H1 (cell line): ENCODE measurements around the gene ATP8B3. TPM values are rescaled to one million over a fixed set of nuclear protein-coding genes. Genes with fewer than 3 reads are reported as not detected.

Experiments used
- CTCF ChIA-PET: fragments of 300-600 bp; sonication (Branson Sonifier 250); formaldehyde crosslinking; loops from one replicate; lab custom pipeline; 2021; ENCODE audit not compliant: partially characterized antibody; lab: Charles Lee
- POLR2A ChIA-PET: fragments of 300-600 bp; sonication (Branson Sonifier 250); formaldehyde crosslinking; loops from one replicate; lab custom pipeline; 2021; ENCODE audit warnings: inconsistent platforms; ENCODE audit not compliant: partially characterized antibody; lab: Charles Lee
- DNase-seq, 2 experiments: peaks; one replicate each; pipeline versions ENCODE4 v3.0.0 to v3.0.0-alpha.2; 2010 to 2022; ENCODE audit warnings: low spot score in 2 of 2, low read depth in 1 of 2, mixed read lengths in 1 of 2
- FAIRE-seq: peaks from 2 replicates; lab custom pipeline; 2011; peaks lifted over from hg19 to GRCh38; lab: Jason Lieb, UNC
- H2AFZ ChIP-seq: 2 replicates; pipeline ENCODE4 v1.8.1; 2012; ENCODE audit warnings: low read length, inconsistent platforms
- H2AK5ac ChIP-seq: 2 replicates; pipeline ENCODE4 v1.6.1; 2013; ENCODE audit warnings: low read depth, low read length
- H2BK120ac ChIP-seq: replicated peaks from 2 replicates; pipeline ENCODE3; 2013; ENCODE audit warnings: low read depth, low read length, inconsistent platforms
- H2BK12ac ChIP-seq: 2 replicates; pipeline ENCODE4 v1.6.1; 2013; ENCODE audit warnings: low read depth, low read length
- H2BK15ac ChIP-seq: 2 replicates; pipeline ENCODE4 v1.6.1; 2013; ENCODE audit warnings: low read length
- H2BK20ac ChIP-seq: 2 replicates; pipeline ENCODE4 v1.6.1; 2013; ENCODE audit warnings: low read length
- H2BK5ac ChIP-seq: 2 replicates; pipeline ENCODE4 v1.6.1; 2013; ENCODE audit warnings: low read depth, low read length
- H3K14ac ChIP-seq: 2 replicates; pipeline ENCODE4 v1.6.1; 2013; ENCODE audit warnings: inconsistent platforms; ENCODE audit not compliant: insufficient read length
- H3K18ac ChIP-seq: 2 replicates; pipeline ENCODE4 v1.6.1; 2013; ENCODE audit warnings: low read length; ENCODE audit errors: extremely low read depth
- H3K23ac ChIP-seq: 2 replicates; pipeline ENCODE4 v1.6.1; 2013; ENCODE audit warnings: inconsistent platforms; ENCODE audit not compliant: insufficient read length
- H3K23me2 ChIP-seq: 2 replicates; pipeline ENCODE4 v1.6.1; 2013; ENCODE audit warnings: low read depth, low read length
- H3K27ac ChIP-seq: 2 replicates; pipeline ENCODE4 v1.6.1; 2011; ENCODE audit warnings: low read depth, low read length, inconsistent platforms
- H3K27me3 ChIP-seq, 4 experiments: replicated peaks in 1 of 4; 1 replicate in 1 of 4; 2 replicates in 3 of 4; pipeline versions ENCODE4 v1.6.1 to v1.8.1; 2011 to 2013; ENCODE audit warnings: low read length in 3 of 4, mild to moderate bottlenecking in 3 of 4, inconsistent platforms in 2 of 4, mixed read lengths in 2 of 4, moderate library complexity in 1 of 4; ENCODE audit not compliant: control insufficient read depth in 3 of 4, insufficient read depth in 3 of 4; ENCODE audit errors: extremely low read depth in 1 of 4
- H3K36me3 ChIP-seq, 4 experiments: 2 replicates each; pipeline versions ENCODE4 v1.6.1 to v1.8.1; 2011 to 2013; ENCODE audit warnings: mild to moderate bottlenecking in 4 of 4, low read length in 3 of 4, moderate library complexity in 2 of 4, control low read depth in 1 of 4, inconsistent platforms in 1 of 4; ENCODE audit not compliant: insufficient read depth in 4 of 4, control insufficient read depth in 2 of 4
- H3K4ac ChIP-seq: replicated peaks from 2 replicates; pipeline ENCODE3; 2013; ENCODE audit warnings: low read length, low read depth, mixed read lengths, inconsistent platforms; ENCODE audit not compliant: insufficient read length
- H3K4me1 ChIP-seq, 4 experiments: replicated peaks in 1 of 4; 1 replicate in 1 of 4; 2 replicates in 3 of 4; pipeline versions ENCODE4 v1.6.1 to v1.8.1; 2011 to 2013; ENCODE audit warnings: low read length in 3 of 4, inconsistent platforms in 2 of 4, mixed read lengths in 1 of 4; ENCODE audit not compliant: insufficient read depth in 4 of 4, control insufficient read depth in 3 of 4
- H3K4me2 ChIP-seq, 2 experiments: 2 replicates each; pipeline versions ENCODE4 v1.6.1 to v1.8.1; 2011 to 2013; ENCODE audit warnings: low read depth in 2 of 2, low read length in 2 of 2, control low read depth in 1 of 2, inconsistent platforms in 1 of 2, mild to moderate bottlenecking in 1 of 2; ENCODE audit not compliant: insufficient read depth in 1 of 2
- H3K4me3 ChIP-seq, 4 experiments: fragments of 200-600, 300-600 bp in 1 of 4; sonication (generic), shearing (Covaris generic), sonication (Bioruptor Twin) in 1 of 4; 2 replicates each; pipeline versions ENCODE4 v1.5.1 to v1.8.1; 2011 to 2016; ENCODE audit warnings: low read length in 4 of 4, low read depth in 3 of 4, control low read depth in 2 of 4, inconsistent platforms in 2 of 4, mild to moderate bottlenecking in 2 of 4, mixed read lengths in 1 of 4, moderate library complexity in 1 of 4; ENCODE audit not compliant: insufficient read depth in 2 of 4; ENCODE audit errors: extremely low read depth in 1 of 4
- H3K56ac ChIP-seq: replicated peaks from 2 replicates; pipeline ENCODE3; 2013; ENCODE audit warnings: low read depth, mild to moderate bottlenecking, mixed read lengths, low read length, inconsistent platforms; ENCODE audit not compliant: insufficient read length
- H3K79me1 ChIP-seq: 2 replicates; pipeline ENCODE4 v1.6.1; 2013; ENCODE audit warnings: low read depth, low read length, control low read depth
- H3K79me2 ChIP-seq, 2 experiments: 2 replicates each; pipeline versions ENCODE4 v1.6.1 to v1.8.1; 2012 to 2013; ENCODE audit warnings: low read length in 2 of 2, mild to moderate bottlenecking in 2 of 2, inconsistent platforms in 1 of 2; ENCODE audit not compliant: insufficient read depth in 2 of 2, control insufficient read depth in 1 of 2
- H3K9ac ChIP-seq, 4 experiments: replicated peaks in 1 of 4; 1 replicate in 1 of 4; 2 replicates in 3 of 4; pipeline versions ENCODE4 v1.6.1 to v1.8.1; 2011 to 2013; ENCODE audit warnings: low read depth in 3 of 4, low read length in 3 of 4, control low read depth in 2 of 4, mild to moderate bottlenecking in 2 of 4, moderate library complexity in 2 of 4, inconsistent platforms in 1 of 4; ENCODE audit errors: extremely low read depth in 1 of 4
- H3K9me3 ChIP-seq, 2 experiments: 2 replicates each; pipeline versions ENCODE4 v1.6.1 to v1.8.1; 2012 to 2013; ENCODE audit warnings: mild to moderate bottlenecking in 2 of 2, moderate library complexity in 2 of 2, control low read depth in 1 of 2, inconsistent platforms in 1 of 2, low read depth in 1 of 2, low read length in 1 of 2, mixed read lengths in 1 of 2; ENCODE audit not compliant: insufficient read depth in 2 of 2
- H4K20me1 ChIP-seq, 2 experiments: replicated peaks in 1 of 2; 2 replicates each; pipeline versions ENCODE3 to v1.8.1; 2011 to 2013; ENCODE audit warnings: inconsistent platforms in 2 of 2, low read length in 2 of 2, mild to moderate bottlenecking in 1 of 2; ENCODE audit not compliant: insufficient read depth in 2 of 2, control insufficient read depth in 1 of 2
- H4K5ac ChIP-seq: 2 replicates; pipeline ENCODE4 v1.6.1; 2013; ENCODE audit warnings: low read length, low read depth, mixed read lengths, inconsistent platforms; ENCODE audit not compliant: insufficient read length
- H4K8ac ChIP-seq: 2 replicates; pipeline ENCODE4 v1.8.0; 2013; ENCODE audit warnings: mild to moderate bottlenecking, moderate library complexity, low read length, inconsistent platforms; ENCODE audit not compliant: insufficient read depth; ENCODE audit errors: extremely low read depth
- H4K91ac ChIP-seq: replicated peaks from 2 replicates; pipeline ENCODE3; 2013; ENCODE audit warnings: low read length, mixed read lengths, inconsistent platforms; ENCODE audit not compliant: insufficient read length
- CHD2 ChIP-seq: IDR thresholded peaks from 2 replicates; pipeline ENCODE4 v1.6.1; 2012; ENCODE audit warnings: low read length, improper control_type of control experiment
- CTBP2 ChIP-seq: IDR thresholded peaks from 2 replicates; pipeline ENCODE4 v1.7.0; 2011; ENCODE audit warnings: borderline replicate concordance, mild to moderate bottlenecking, moderate library complexity, mixed read lengths, low read length; ENCODE audit not compliant: insufficient read depth, insufficient read length
- EZH2 ChIP-seq: fragments of 200-600 bp; sonication (generic); IDR thresholded peaks from 2 replicates; pipeline ENCODE4 v1.7.1; 2012; ENCODE audit warnings: low read depth, mild to moderate bottlenecking, moderate library complexity, low read length, inconsistent platforms; ENCODE audit not compliant: severe bottlenecking
- JUND ChIP-seq: IDR thresholded peaks from 2 replicates; pipeline ENCODE4 v1.6.1; 2011; ENCODE audit warnings: mild to moderate bottlenecking, improper control_type of control experiment, low read length
- KDM1A ChIP-seq: fragments of 200-600, 300-600 bp; sonication (generic); IDR thresholded peaks from 2 replicates; pipeline ENCODE4 v1.7.1; 2016; ENCODE audit warnings: mild to moderate bottlenecking, low read length, borderline replicate concordance
- NANOG ChIP-seq: IDR thresholded peaks from 2 replicates; pipeline ENCODE4 v1.6.1; 2011; ENCODE audit warnings: low read length, low read depth, mild to moderate bottlenecking, inconsistent platforms; ENCODE audit not compliant: insufficient read depth, poor library complexity, severe bottlenecking
- RNF2 ChIP-seq: fragments of 200-900, 300-1000 bp; sonication (generic); IDR thresholded peaks from 2 replicates; pipeline ENCODE4 v1.7.1; 2016; ENCODE audit warnings: borderline replicate concordance, low read depth, mild to moderate bottlenecking, antibody characterized with exemption, low read length; ENCODE audit not compliant: poor library complexity, severe bottlenecking; ENCODE audit errors: missing control alignments
- TCF12 ChIP-seq: IDR thresholded peaks from 2 replicates; pipeline ENCODE4 v1.6.1; 2011; ENCODE audit warnings: low read depth, mild to moderate bottlenecking, low read length
- WGBS, 2 experiments: shearing (Covaris generic) in 1 of 2; methylation state at CpG; one replicate each; pipeline versions ENCODE4 v1.1.6 to v1.1.7; 2013 to 2015; ENCODE audit warnings: low lambda C conversion rate in 2 of 2, mixed read lengths in 2 of 2, inconsistent platforms in 1 of 2, low coverage in 1 of 2, missing lambda C conversion rate in 1 of 2; ENCODE audit not compliant: insufficient replicate concordance in 2 of 2, insufficient coverage in 1 of 2, insufficient read length in 1 of 2; ENCODE audit errors: extremely low coverage in 1 of 2, missing lambda C conversion rate in 1 of 2; 5-methylcytosine and 5-hydroxymethylcytosine counted together
- polyA plus RNA-seq, 7 experiments: library from polyadenylated mRNA; depleted of rRNA in 3 of 7; stranded (reverse) in 5 of 7; unstranded in 2 of 7; fragments of >200 nt in 5 of 7; fragments of 200-250 nt in 2 of 7; gene quantifications; 1 replicate in 5 of 7; 2 replicates in 1 of 7; 4 replicates in 1 of 7; pipeline versions ENCODE4 v1.2.1 to v1.2.3, GENCODE V29; 2011 to 2013; ENCODE audit warnings: missing spikeins in 2 of 7, mixed read lengths in 2 of 7
- total RNA-seq: library from RNA; stranded (reverse); fragmentation: NEBNext Ultra II Directional; extraction: Animal tissue kit (Norgen Biotek cat#: 25700); gene quantifications from 2 replicates; pipeline ENCODE4 v1.2.1, GENCODE V29; 2021

Gene ATP8B3
- total and polyA plus RNA-seq, 2 of the 8 experiments (the other 6 are each of a cell fraction or from before 2014, with no cell fraction given): 4.1 to 9.3 TPM

DNA sequence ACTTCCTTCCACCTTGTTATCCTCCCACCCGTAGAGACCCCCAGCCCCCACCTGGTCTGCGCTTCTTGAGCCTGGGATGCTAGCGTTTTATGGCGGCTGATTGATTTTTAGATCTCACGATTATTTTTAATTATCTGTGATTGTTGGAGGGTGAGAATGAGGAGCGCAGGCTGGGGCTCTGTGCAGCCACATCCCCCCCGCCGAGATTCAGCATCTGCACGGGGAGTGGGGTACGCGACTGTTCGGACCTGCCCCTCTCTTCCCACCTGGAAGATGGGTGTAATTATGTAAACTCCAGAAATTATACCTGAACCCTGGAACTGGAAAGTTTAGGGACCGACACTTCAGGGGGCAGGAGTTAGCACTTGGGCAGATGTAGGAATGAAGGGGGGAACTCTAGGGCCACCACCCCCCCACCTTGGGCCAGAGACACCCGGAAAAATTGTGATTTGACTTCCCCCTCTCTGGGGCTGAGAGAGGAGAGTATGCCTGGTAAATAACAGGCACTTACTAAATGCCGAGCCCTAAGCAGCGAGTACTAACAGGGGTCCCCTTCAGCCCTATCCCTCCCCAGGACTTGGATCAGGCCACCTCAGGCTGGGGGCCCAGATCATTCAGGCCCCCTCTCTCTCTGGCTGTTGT lies 60.6 kb downstream of the ATP8B3 start:
- Histone ChIP-seq H2BK120ac (no peak overlapping the region), H2AK5ac (no peak overlapping the region), H3K4me2 (no peak overlapping the region), H3K9ac (no peak overlapping the region), H3K4me3 (no peak overlapping the region), H3K36me3 (peaks cover 0 to 31% (median 0%) of the 10 kb centered on the region in 4 experiments; a peak in 1 of 8 replicates), H3K23ac (no peak overlapping the region), H2BK20ac (0 out of 2 replicates have a peak overlapping the region, but pooled peaks have one; percentile 32), H3K4ac (no peak overlapping the region), H3K79me2 (no peaks in the 10 kb centered on the region), H2BK5ac (no peak overlapping the region), H3K56ac (no peak overlapping the region), H3K14ac (no peak overlapping the region), H3K9me3 (no peaks in the 10 kb centered on the region; a peak in 1 of 4 replicates), H3K18ac (peak overlapping the region; percentile 48; the same call in 1 of the 2 replicates), H3K23me2 (peaks cover 5% of the 10 kb centered on the region; the same call in 1 of the 2 replicates), H2BK15ac (no peak overlapping the region; the same call in 1 of the 2 replicates), H3K4me1 (peaks cover 0 to 53% (median 28%) of the 10 kb centered on the region in 4 experiments; a peak in 6 of 7 replicates), H4K20me1 (peaks cover 9 to 17% of the 10 kb centered on the region in 2 experiments), H3K79me1 (no peaks in the 10 kb centered on the region), H4K8ac (no peak overlapping the region), H4K5ac (no peak overlapping the region), H4K91ac (no peak overlapping the region), H3K27ac (no peak overlapping the region), H3K27me3 (peaks cover 98 to 99% (median 99%) of the 10 kb centered on the region in 4 experiments), H2AFZ (no peak overlapping the region), H2BK12ac (0 out of 2 replicates have a peak overlapping the region, but pooled peaks have one; percentile 60)
- DNase-seq (no peak), FAIRE-seq (no peak)
- TF ChIP-seq CTBP2 (peak; percentile 14), RNF2 (peak; percentile 53), KDM1A (no peak), CHD2 (no peak), EZH2 (no peak), TCF12 (no peak), NANOG (no peak), JUND (no peak)
- ChIA-PET POLR2A (interaction anchor here (1.7 kb wide), 1 partner anchor 9 kb away, joined by 5 read pairs; no protein-coding TSS in a partner anchor), CTCF (interaction anchor here (0.9 to 2.3 kb wide), 7 partner anchors 10 to 82 kb away, joined by 3 to 12 read pairs (median 4); no protein-coding TSS in a partner anchor)
- WGBS, 2 experiments: 19% methylated on average over 16 of the region's 16 CpGs; no CpG with 5 or more reads in 1 of the 2 experiments
